Glutamatergic neuron (in vitro differentiated cells): ENCODE data around the gene PIK3CG. TPM values are rescaled to one million over a fixed set of nuclear protein-coding genes. Genes with fewer than 3 reads are reported as not detected.
"Not testable (repeated sequence)": the region's sequence is repeated elsewhere in the genome, so short reads cannot be mapped to it uniquely, and the experiment has no call there.

ENCODE experiments used
- DNase-seq: peaks from one replicate; pipeline ENCODE4 v3.0.0; 2022
- H3K27ac Mint-ChIP-seq: one replicate; pipeline ENCODE4 v1.8.0; 2020; ENCODE audit warnings: mild to moderate bottlenecking, mixed read lengths, inconsistent platforms; ENCODE audit not compliant: unreplicated experiment
- H3K27me3 Mint-ChIP-seq: one replicate; pipeline ENCODE4 v1.8.0; 2020; ENCODE audit warnings: mild to moderate bottlenecking, moderate library complexity, mixed read lengths, inconsistent platforms; ENCODE audit not compliant: unreplicated experiment
- H3K36me3 Mint-ChIP-seq: one replicate; pipeline ENCODE4 v1.8.0; 2020; ENCODE audit warnings: mild to moderate bottlenecking, mixed read lengths, inconsistent platforms; ENCODE audit not compliant: unreplicated experiment
- H3K4me1 Mint-ChIP-seq: one replicate; pipeline ENCODE4 v1.8.0; 2020; ENCODE audit warnings: mild to moderate bottlenecking, low read depth, mixed read lengths, inconsistent platforms; ENCODE audit not compliant: unreplicated experiment
- H3K4me3 Mint-ChIP-seq: one replicate; pipeline ENCODE4 v1.8.0; 2020; ENCODE audit warnings: mild to moderate bottlenecking, mixed read lengths, inconsistent platforms; ENCODE audit not compliant: unreplicated experiment
- H3K9me3 Mint-ChIP-seq: one replicate; pipeline ENCODE4 v1.8.0; 2020; ENCODE audit warnings: mild to moderate bottlenecking, moderate library complexity, mixed read lengths, inconsistent platforms; ENCODE audit not compliant: unreplicated experiment
- total RNA-seq: library from RNA; stranded (reverse); fragmentation: NEBNext Ultra II Directional; extraction: Animal tissue kit (Norgen Biotek cat#: 25700); gene quantifications from one replicate; pipeline ENCODE4 v1.2.1, GENCODE V29; 2021; ENCODE audit not compliant: unreplicated experiment
- TF ChIP-seq, protein P1 (sequence below): fragments of 200-600 bp; sonication (generic); IDR thresholded peaks from one replicate; pipeline ENCODE4 v1.5.0; 2021; ENCODE audit not compliant: partially characterized antibody, unreplicated experiment

The PIK3CG gene
- total RNA-seq, 1 donor from 2014 or later: not detected

DNA sequence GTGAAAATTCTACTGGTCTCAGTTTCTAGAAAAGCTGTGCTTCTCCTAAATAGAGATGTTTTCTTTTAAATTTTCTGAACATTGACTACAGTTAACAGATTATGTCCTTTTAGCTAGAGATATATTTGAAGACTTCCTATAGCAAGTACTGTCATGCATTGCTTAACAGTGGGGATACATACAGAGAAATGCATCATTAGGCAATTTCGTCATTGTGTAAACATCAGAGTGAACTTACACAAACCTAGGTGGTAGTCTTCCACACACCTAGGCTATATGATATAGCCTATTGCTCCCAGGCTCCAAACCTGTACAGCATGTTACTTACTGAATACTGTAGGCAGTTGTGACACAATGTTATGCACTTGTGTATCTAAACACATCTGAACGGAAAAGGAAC, 28.5 kb downstream of the PIK3CG start:
- Mint-ChIP-seq H3K9me3 (no peaks in the 10 kb centered on the region), H3K4me1 (peaks cover 3% of the 10 kb centered on the region), H3K27me3 (peaks cover 1% of the 10 kb centered on the region), H3K36me3 (no peaks in the 10 kb centered on the region), H3K27ac (no peak overlapping the region), H3K4me3 (no peak overlapping the region)
- no peak for DNase-seq
- TF ChIP-seq, protein P1, sequence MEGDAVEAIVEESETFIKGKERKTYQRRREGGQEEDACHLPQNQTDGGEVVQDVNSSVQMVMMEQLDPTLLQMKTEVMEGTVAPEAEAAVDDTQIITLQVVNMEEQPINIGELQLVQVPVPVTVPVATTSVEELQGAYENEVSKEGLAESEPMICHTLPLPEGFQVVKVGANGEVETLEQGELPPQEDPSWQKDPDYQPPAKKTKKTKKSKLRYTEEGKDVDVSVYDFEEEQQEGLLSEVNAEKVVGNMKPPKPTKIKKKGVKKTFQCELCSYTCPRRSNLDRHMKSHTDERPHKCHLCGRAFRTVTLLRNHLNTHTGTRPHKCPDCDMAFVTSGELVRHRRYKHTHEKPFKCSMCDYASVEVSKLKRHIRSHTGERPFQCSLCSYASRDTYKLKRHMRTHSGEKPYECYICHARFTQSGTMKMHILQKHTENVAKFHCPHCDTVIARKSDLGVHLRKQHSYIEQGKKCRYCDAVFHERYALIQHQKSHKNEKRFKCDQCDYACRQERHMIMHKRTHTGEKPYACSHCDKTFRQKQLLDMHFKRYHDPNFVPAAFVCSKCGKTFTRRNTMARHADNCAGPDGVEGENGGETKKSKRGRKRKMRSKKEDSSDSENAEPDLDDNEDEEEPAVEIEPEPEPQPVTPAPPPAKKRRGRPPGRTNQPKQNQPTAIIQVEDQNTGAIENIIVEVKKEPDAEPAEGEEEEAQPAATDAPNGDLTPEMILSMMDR: no peak

DNA sequence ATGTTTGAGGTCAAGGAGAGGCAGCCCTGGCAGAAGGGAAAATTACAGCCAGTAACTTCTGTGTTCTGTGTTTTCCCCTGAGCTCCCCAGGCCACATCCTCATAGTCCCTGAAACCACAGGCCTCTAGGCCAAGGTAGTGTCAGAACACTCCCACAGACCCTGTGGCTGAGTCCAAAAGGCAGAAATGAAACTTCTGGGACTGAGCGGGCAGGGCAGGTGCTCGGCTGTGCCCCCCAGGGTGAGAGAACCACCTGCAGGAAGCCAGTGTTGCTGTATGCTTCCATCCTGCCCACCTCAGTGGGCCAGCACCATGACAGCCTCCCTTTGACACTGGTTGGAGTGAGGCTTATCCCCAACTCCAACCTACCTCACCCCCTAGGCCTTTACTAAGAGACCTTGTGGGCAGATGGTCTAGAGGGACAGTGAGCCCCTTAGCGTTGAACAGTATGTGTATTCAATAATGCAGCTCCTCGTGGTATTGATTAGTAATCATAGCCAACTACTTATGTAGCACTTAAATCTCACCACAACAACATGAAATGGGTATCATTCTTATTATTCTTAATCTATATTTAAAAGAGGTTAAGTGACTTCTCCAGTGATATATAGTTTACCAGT, 30.3 kb downstream of the PIK3CG start:
- H3K9me3 Mint-ChIP-seq: peaks cover 1% of the 10 kb centered on the region
- no peak for DNase-seq
- H3K36me3 Mint-ChIP-seq: peaks cover 5% of the 10 kb centered on the region
- TF ChIP-seq, protein P1: no peak
- no peak overlapping the region for H3K4me3 Mint-ChIP-seq
- no peak overlapping the region for H3K27ac Mint-ChIP-seq
- H3K4me1 Mint-ChIP-seq: peaks cover 3% of the 10 kb centered on the region
- H3K27me3 Mint-ChIP-seq: peaks cover 1% of the 10 kb centered on the region

DNA sequence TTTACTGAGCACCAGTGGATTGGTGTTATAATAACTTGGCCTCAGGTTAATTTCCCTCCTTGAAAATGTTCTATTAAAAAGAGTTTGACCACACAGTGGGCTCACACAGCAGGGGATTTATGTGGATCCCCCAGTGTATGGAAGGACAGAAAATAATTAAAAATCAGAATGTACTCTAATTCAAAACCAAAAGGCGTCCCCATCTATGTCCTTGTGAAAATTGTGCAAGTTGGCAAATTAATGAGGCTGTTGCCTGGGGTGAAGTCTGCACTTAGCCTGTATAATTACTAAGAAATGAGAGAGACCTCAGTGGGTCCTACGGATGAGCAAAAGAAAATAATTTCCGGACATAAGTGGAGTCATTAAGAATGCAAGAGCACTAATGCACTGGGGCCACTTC, 31.1 kb downstream of the PIK3CG start:
- H3K36me3 Mint-ChIP-seq: peaks cover 5% of the 10 kb centered on the region
- TF ChIP-seq, protein P1: no peak

DNA sequence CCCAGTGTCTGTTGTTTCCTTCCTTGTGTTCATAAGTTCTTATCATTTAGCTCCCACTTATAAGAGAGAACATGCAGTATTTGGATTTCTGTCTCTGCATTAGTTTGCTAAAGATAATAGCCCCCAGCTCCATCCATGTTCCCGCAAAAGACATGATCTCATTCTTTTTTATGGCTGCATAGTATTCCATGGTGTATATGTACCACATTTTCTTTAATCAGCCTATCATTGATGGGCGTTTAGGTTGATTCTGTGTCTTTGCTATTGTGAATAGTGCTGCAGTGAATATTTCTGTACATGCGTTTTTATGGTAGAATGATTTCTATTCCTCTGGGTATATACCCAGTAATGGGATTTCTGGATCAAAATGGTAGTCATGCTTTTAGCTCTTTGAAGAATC, 32.5 kb downstream of the PIK3CG start:
- DNase-seq, H3K27me3 Mint-ChIP-seq, H3K4me1 Mint-ChIP-seq, H3K36me3 Mint-ChIP-seq, H3K27ac Mint-ChIP-seq, H3K9me3 Mint-ChIP-seq, H3K4me3 Mint-ChIP-seq: not testable (repeated sequence)

More for the DNA sequence above, 31.1 kb downstream of the PIK3CG start:
- peaks cover 1% of the 10 kb centered on the region for H3K9me3 Mint-ChIP-seq
- no peak overlapping the region for H3K4me3 Mint-ChIP-seq
- H3K27ac Mint-ChIP-seq: no peak overlapping the region
- peaks cover 3% of the 10 kb centered on the region for H3K4me1 Mint-ChIP-seq
- no peak for DNase-seq
- H3K27me3 Mint-ChIP-seq: peaks cover 1% of the 10 kb centered on the region

DNA sequence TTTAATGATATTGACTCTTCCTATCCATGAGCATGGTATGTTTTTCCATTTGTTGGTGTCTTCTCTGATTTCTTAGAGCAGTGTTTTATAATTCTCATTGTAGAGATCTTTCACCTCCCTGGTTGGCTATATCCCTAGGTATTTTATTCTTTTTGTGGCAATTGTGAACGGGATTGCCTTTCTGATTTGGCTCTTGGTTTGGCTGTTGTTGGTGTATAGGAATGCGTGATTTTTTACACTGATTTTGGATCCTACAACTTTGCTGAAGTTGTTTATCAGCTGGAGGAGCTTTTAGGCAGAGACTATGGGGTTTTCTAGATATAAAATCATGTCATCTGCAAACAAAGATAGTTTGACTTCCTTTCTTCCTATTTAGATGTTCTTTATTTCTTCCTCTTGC, 33.9 kb downstream of the PIK3CG start:
- not testable (repeated sequence) for H3K27ac Mint-ChIP-seq, DNase-seq, H3K4me3 Mint-ChIP-seq, H3K4me1 Mint-ChIP-seq, H3K27me3 Mint-ChIP-seq, H3K36me3 Mint-ChIP-seq, H3K9me3 Mint-ChIP-seq

DNA sequence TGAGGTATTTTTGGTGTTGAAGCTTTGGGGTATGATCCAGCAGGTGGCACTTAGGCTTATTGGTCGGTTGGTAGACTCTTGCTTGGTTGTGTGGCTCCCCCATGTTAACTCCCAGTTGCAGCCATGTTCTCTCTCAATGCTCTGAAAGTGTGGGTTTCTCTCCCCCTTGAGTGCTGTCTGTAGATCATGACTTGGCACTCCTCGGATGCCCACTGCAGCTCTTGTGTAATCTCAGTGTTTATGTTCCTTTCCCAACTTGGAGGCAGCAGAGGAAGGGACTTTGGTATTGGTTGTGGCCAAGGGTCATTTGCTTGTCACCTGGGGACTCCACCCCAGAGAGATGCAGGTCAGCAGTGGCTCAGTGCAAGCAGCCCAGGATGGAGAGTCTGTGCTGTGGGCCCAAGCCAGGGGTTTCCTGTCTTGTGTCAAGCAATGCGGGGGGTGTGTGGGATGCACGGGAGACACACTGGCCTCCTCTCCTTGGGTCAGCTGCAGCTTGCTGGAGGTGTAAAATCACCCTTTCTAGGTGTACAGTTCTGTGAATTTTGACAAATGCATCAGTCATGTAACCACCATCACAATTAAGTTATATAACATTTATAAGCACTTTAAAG, 36.9 kb downstream of the PIK3CG start:
- DNase-seq: no peak
- TF ChIP-seq, protein P1: no peak
- no peak overlapping the region for H3K27ac Mint-ChIP-seq
- H3K4me3 Mint-ChIP-seq: no peak overlapping the region
- peaks cover 5% of the 10 kb centered on the region for H3K36me3 Mint-ChIP-seq
- peaks cover 2% of the 10 kb centered on the region for H3K27me3 Mint-ChIP-seq
- H3K4me1 Mint-ChIP-seq: no peaks in the 10 kb centered on the region
- peaks cover 1% of the 10 kb centered on the region for H3K9me3 Mint-ChIP-seq
